ENCODE results near the gene PNMA8B. TPM values are rescaled to one million over a fixed set of nuclear protein-coding genes. Genes with fewer than 3 reads are reported as not detected.
A peak's percentile ranks its signal among the peaks of the same experiment; 100 is the strongest.

Gene PNMA8B
- total and polyA plus RNA-seq, 7 donors = 0.16 to 0.52 (median 0.34) TPM

GRCh38 chr19:46484656-46485055, 11.0 kb downstream of the PNMA8B start:
- H3K36me3 ChIP-seq (ENCODE audit: insufficient read depth in 1 of 2, low read depth in 1 of 2) = no peaks in the 10 kb centered on the region
- intact Hi-C loops (cut with DNase I) = loop anchor here (5.0 to 10.0 kb wide), 3 partner anchors 200 to 457 kb away; no protein-coding TSS in a partner anchor
- H3K27me3 ChIP-seq (ENCODE audit: insufficient read depth in 3 of 3, low read length in 2 of 3) = peaks cover 0 to 63% (median 9%) of the 10 kb centered on the region in 3 donors
- H3K9me3 ChIP-seq = no peaks in the 10 kb centered on the region
- no peak overlapping the region for H3K4me3 ChIP-seq
- ATAC-seq (no peak), DNase-seq (no peak)
- no peak for TF ChIP-seq CTCF (IDR thresholded peaks at IDR 0.05)
- H3K4me1 ChIP-seq = no peaks in the 10 kb centered on the region
- H3K27ac ChIP-seq = no peak overlapping the region
- WGBS, 3 donors = 46 to 60% (median 49%) methylated on average over 4 of the region's 4 CpGs

- no peaks in the 10 kb centered on the region for H3K4me1 ChIP-seq
- H3K4me3 ChIP-seq = no peak overlapping the region
- H3K36me3 ChIP-seq (ENCODE audit: insufficient read depth in 1 of 2, low read depth in 1 of 2) = no peaks in the 10 kb centered on the region
- no peak overlapping the region for H3K27ac ChIP-seq
- no peak for ATAC-seq
- no peaks in the 10 kb centered on the region for H3K9me3 ChIP-seq
- 50 to 58% (median 53%) methylated on average over 3 of the region's 3 CpGs for WGBS, 3 donors
- intact Hi-C loops (cut with DNase I) = loop anchor here in 1 of 2 donors (10.0 kb wide), 1 partner anchor 198 kb away; no protein-coding TSS in a partner anchor
- peaks cover 0 to 53% (median 6%) of the 10 kb centered on the region in 3 donors for H3K27me3 ChIP-seq (ENCODE audit: insufficient read depth in 3 of 3, low read length in 2 of 3)
- DNase-seq = no peak
- no peak for TF ChIP-seq CTCF (IDR thresholded peaks at IDR 0.05)
Measured at GRCh38 chr19:46482631-46483030, 13.0 kb downstream of the PNMA8B start.

GRCh38 chr19:46481947-46482346, 13.7 kb downstream of the PNMA8B start:
- Histone ChIP-seq H3K36me3 (ENCODE audit: insufficient read depth in 1 of 2, low read depth in 1 of 2) (no peaks in the 10 kb centered on the region), H3K9me3 (no peaks in the 10 kb centered on the region), H3K4me1 (no peaks in the 10 kb centered on the region), H3K4me3 (no peak overlapping the region), H3K27me3 (ENCODE audit: insufficient read depth in 3 of 3, low read length in 2 of 3) (peaks cover 0 to 53% (median 4%) of the 10 kb centered on the region in 3 donors), H3K27ac (no peak overlapping the region)
- intact Hi-C loops (cut with DNase I) = loop anchor here in 1 of 2 donors (10.0 kb wide), 1 partner anchor 197 kb away; no protein-coding TSS in a partner anchor
- WGBS, 3 donors = 40 to 57% (median 44%) methylated on average over 5 of the region's 5 CpGs
- ATAC-seq (peak in 3 of 4 donors; percentile 21 to 44 (median 33)), DNase-seq (peak in 1 of 2 donors; percentile 21)
- no peak for TF ChIP-seq CTCF (IDR thresholded peaks at IDR 0.05)

- 38 to 62% (median 42%) methylated on average over 16 of the region's 16 CpGs for WGBS, 3 donors
- H3K27me3 ChIP-seq (ENCODE audit: insufficient read depth in 3 of 3, low read length in 2 of 3) = peaks cover 0 to 49% (median 1%) of the 10 kb centered on the region in 3 donors
- no peak overlapping the region for H3K4me3 ChIP-seq
- peak overlapping the region; percentile 41 for H3K27ac ChIP-seq
- ATAC-seq = peak in 1 of 4 donors; percentile 53
- TF ChIP-seq CTCF (IDR thresholded peaks at IDR 0.05) = no peak
- H3K4me1 ChIP-seq = no peaks in the 10 kb centered on the region
- intact Hi-C loops (cut with DNase I) = loop anchor here in 1 of 2 donors (10.0 kb wide), 1 partner anchor 197 kb away; no protein-coding TSS in a partner anchor
- H3K36me3 ChIP-seq (ENCODE audit: insufficient read depth in 1 of 2, low read depth in 1 of 2) = no peaks in the 10 kb centered on the region
- H3K9me3 ChIP-seq = no peaks in the 10 kb centered on the region
- no peak for DNase-seq
Measured at GRCh38 chr19:46481223-46481848, 14.3 kb downstream of the PNMA8B start.

Measured in psoas muscle (tissue), 8 donors.